GM12872 (cell line): ENCODE measurements around the gene BHLHE41.

Experiments
- TF ChIP-seq, protein P1 (sequence below): IDR thresholded peaks from 3 replicates; pipeline ENCODE4 v1.5.1; 2011; ENCODE audit warnings: low read depth, mild to moderate bottlenecking, low read length, moderate library complexity; ENCODE audit not compliant: insufficient read depth

Gene BHLHE41

GRCh38 chr12:26125400-26126339 lies 833 bp upstream of the BHLHE41 start:
- TF ChIP-seq, protein P1, sequence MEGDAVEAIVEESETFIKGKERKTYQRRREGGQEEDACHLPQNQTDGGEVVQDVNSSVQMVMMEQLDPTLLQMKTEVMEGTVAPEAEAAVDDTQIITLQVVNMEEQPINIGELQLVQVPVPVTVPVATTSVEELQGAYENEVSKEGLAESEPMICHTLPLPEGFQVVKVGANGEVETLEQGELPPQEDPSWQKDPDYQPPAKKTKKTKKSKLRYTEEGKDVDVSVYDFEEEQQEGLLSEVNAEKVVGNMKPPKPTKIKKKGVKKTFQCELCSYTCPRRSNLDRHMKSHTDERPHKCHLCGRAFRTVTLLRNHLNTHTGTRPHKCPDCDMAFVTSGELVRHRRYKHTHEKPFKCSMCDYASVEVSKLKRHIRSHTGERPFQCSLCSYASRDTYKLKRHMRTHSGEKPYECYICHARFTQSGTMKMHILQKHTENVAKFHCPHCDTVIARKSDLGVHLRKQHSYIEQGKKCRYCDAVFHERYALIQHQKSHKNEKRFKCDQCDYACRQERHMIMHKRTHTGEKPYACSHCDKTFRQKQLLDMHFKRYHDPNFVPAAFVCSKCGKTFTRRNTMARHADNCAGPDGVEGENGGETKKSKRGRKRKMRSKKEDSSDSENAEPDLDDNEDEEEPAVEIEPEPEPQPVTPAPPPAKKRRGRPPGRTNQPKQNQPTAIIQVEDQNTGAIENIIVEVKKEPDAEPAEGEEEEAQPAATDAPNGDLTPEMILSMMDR: no peak

- TF ChIP-seq, protein P1: no peak
These were observed 1.3 kb downstream of the BHLHE41 start for GRCh38 chr12:26123482-26123980.

GRCh38 chr12:26122681-26123481 lies 2.0 kb downstream of the BHLHE41 start:
- TF ChIP-seq, protein P1: peak; percentile 34

GRCh38 chr12:26122061-26122680 lies 2.7 kb downstream of the BHLHE41 start:
- TF ChIP-seq, protein P1: no peak

- TF ChIP-seq, protein P1: no peak
These were observed 3.3 kb downstream of the BHLHE41 start for GRCh38 chr12:26121323-26122060.

DNA sequence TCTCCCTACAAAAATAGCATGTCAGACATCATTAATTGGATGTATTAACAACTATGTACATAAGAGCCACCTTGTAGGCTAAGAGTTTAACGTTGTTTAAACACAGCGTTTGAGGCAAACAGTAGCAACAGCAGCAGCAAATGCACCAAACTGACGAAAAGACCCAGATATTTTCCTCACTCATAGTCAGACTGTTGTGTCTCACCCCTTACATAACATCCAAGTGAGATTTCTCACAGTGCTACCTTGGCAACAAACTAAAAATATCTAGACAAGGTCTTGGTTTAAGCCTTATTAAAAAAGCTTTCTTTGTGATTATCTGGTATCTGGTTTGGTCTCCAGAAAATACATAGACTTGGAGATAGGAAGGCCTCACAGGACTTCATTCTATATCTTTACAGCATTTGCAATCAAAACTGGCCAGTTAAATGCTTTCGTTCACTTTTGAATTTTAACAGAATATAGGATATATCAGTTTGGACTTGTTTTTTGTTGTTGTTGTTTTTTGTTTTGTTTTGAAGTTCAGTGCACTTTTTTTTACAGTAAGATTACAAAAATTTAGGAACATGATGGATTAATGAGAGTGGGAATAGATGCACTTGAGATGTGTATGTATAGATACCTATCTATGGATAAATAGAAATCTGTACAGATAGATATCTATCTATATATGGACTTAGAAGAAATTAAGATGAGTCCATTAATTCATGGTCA lies 4.1 kb downstream of the BHLHE41 start:
- TF ChIP-seq, protein P1: no peak
